ENCODE data around the gene KCNK15.

GRCh38 chr20:44730441-44730840, 15.2 kb upstream of the KCNK15 start:
- TF ChIP-seq, protein P1, sequence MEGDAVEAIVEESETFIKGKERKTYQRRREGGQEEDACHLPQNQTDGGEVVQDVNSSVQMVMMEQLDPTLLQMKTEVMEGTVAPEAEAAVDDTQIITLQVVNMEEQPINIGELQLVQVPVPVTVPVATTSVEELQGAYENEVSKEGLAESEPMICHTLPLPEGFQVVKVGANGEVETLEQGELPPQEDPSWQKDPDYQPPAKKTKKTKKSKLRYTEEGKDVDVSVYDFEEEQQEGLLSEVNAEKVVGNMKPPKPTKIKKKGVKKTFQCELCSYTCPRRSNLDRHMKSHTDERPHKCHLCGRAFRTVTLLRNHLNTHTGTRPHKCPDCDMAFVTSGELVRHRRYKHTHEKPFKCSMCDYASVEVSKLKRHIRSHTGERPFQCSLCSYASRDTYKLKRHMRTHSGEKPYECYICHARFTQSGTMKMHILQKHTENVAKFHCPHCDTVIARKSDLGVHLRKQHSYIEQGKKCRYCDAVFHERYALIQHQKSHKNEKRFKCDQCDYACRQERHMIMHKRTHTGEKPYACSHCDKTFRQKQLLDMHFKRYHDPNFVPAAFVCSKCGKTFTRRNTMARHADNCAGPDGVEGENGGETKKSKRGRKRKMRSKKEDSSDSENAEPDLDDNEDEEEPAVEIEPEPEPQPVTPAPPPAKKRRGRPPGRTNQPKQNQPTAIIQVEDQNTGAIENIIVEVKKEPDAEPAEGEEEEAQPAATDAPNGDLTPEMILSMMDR (IDR thresholded peaks at IDR 0.05): no peak
- no peak for TF ChIP-seq POLR2A (IDR thresholded peaks at IDR 0.05)
- no peak for TF ChIP-seq EP300 (IDR thresholded peaks at IDR 0.05)
